ENCODE measurements around the gene OSBPL9.

Gene OSBPL9

DNA sequence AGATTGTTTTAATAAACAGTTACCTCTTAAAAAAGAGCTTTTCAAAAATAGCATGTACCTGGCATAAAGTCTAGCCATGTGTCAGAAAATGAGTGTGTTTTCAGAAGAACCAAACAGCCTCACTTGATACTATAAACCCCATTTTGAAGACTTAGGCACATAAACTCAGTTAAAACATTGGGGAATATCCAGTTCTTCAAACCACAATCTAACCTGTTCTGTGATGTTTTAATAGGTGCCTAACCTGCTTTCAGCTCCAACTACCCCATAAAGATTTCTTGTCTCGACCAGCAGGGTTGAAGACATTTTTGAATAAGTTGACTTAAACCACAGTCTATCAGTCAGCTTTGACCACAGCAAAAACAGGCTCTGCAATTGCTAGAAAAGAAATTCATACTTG, 220.4 kb downstream of the OSBPL9 start:
- DNase-seq (ENCODE audit: insufficient read length) (no peak), FAIRE-seq (no peak)
- TF ChIP-seq POLR2A (IDR thresholded peaks at IDR 0.05; ENCODE audit: low read depth, low read length) = no peak
- TF ChIP-seq TAF1 (IDR thresholded peaks at IDR 0.05; ENCODE audit: borderline replicate concordance, low read depth, low read length) = no peak
- no peak for TF ChIP-seq POLR2AphosphoS5 (IDR thresholded peaks at IDR 0.05; ENCODE audit: low read depth, low read length)

All from GM12892 (cell line).